Activated CD8-positive, alpha-beta memory T cell treated with anti-CD3 and anti-CD28 coated beads, Interleukin-2, amount 50 U/mL, for 24 hours (primary cell): ENCODE measurements around the gene UVSSA.
"Not testable (repeated sequence)": the region's sequence is repeated elsewhere in the genome, so short reads cannot be mapped to it uniquely, and the experiment has no call there.

Experiments used
- DNase-seq: peaks from one replicate; pipeline ENCODE4 v3.0.0-alpha.2; 2020; ENCODE audit errors: extremely low read depth

Gene UVSSA

GRCh38 chr4:1331591-1332353, 15.2 kb upstream of the UVSSA start:
- no peak for DNase-seq

DNA sequence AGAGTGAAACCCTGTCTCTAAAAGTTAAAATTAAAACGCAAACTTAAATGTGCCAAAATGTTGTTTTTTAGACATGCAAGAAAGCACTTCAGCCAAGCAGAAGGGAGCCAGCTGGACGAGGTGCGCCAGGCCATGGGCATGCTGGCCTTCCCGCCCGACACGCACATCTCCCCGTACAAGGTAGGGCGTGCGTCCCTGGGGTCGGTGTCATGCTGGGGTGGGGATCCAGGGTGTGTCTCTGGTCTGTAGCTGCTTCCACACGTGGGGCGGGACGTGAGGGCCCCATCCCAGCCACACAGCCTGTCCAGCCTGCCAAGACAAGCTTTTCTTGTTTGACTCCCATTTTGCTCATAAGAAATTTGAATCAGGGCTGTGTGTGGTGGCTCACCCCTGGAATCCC, 14.3 kb upstream of the UVSSA start:
- no peak for DNase-seq

DNA sequence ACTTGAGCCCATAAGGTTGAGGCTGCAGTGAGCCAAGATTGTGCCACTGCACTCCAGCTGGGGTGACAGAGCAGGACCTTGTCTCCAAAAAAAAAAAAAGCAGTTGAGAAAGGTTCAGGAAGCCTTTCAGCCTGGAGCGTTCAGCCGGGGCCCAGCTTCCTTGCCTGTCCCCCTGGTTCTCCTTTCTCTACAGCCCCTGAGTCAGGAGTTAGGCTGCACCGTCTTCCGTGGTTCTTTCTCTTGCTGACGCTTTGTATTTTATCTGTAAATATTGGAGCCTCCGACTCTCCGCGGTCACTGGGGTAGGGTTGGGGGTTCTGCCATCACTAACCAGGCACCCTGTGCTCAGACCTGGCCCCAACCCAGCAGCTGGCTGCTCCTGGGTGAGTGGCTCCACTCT, 13.8 kb upstream of the UVSSA start:
- no peak for DNase-seq

GRCh38 chr4:1333851-1334578, 13.0 kb upstream of the UVSSA start:
- DNase-seq = not testable (repeated sequence)

GRCh38 chr4:1334579-1334895, 12.5 kb upstream of the UVSSA start:
- DNase-seq = no peak

- not testable (repeated sequence) for DNase-seq
These were observed 11.7 kb upstream of the UVSSA start for GRCh38 chr4:1335193-1335883.

- no peak for DNase-seq
These were observed 10.9 kb upstream of the UVSSA start for GRCh38 chr4:1336088-1336491.

- DNase-seq = peak; percentile 36
These were observed 9.6 kb upstream of the UVSSA start for GRCh38 chr4:1337376-1337831.

DNA sequence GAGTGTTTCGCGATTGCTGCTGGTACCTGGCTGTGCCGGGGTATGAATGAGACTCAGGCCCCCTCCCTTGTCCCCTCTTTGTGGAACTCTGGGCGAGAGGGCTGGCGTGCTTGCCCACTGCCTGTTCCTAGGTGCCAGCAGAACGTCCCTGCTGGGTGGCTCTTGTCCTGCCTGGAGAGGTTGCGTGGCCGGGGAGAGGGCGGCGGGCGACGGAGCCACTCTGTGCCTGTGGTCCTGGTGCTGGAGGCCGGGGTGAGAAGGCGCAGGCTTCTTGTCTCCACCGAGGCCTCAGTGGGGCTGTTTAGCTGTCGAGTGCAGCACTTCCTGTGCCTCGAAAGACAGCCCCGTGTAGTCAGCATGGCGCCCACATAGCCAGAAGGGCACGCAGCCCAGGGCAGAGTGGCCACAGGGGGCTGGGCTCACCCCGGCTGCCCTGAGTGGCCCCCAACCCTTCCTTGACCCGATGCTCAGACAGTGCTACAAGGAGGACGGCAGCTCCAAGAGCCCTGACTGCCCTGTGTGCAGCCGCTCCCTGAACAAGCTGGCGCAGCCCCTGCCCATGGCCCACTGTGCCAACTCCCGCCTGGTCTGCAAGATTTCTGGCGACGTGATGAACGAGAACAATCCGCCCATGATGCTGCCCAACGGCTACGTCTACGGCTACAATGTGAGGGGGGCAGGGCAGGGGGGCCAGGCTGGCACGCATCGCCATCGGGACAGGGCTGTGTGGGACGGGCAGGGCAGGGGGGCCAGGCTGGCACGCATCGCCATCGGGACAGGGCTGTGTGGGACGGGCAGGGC, 8.9 kb upstream of the UVSSA start:
- no peak for DNase-seq

DNA sequence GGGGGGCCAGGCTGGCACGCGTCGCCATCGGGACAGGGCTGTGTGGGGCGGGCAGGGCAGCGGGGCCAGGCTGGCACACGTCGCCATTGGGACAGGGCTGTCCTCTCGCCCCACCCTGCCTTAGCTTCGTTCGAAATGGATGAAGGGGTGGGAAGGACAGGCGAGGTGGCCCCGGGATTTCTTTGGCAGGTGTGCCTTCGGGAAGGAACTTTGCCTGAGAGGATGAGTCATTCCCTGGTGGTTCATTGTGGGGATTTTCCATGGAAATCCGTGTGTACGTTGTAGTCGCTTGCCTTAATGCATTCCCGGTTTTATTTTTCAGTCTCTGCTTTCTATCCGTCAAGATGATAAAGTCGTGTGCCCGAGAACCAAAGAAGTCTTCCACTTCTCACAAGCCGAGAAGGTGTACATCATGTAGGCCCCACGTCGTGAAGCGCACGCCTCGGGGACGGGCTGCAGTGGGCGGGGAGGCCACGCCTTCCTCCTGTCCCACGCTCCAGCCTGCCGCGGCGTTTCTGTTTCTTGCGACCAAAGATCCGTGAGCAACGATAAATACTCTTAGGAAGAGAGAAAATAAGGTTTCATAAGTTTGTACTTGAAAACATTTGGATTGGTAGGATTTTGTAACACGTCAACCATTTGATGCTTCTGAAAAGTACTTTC, 8.1 kb upstream of the UVSSA start:
- DNase-seq = no peak

GRCh38 chr4:1339489-1339888, 7.5 kb upstream of the UVSSA start:
- DNase-seq = no peak

GRCh38 chr4:1340181-1340747, 6.7 kb upstream of the UVSSA start:
- no peak for DNase-seq

- DNase-seq = no peak
These were observed 6.1 kb upstream of the UVSSA start for GRCh38 chr4:1340861-1341260.

GRCh38 chr4:1342003-1342402, 5.0 kb upstream of the UVSSA start:
- no peak for DNase-seq

- DNase-seq = no peak
These were observed 2.3 kb upstream of the UVSSA start for GRCh38 chr4:1344696-1345095.

DNA sequence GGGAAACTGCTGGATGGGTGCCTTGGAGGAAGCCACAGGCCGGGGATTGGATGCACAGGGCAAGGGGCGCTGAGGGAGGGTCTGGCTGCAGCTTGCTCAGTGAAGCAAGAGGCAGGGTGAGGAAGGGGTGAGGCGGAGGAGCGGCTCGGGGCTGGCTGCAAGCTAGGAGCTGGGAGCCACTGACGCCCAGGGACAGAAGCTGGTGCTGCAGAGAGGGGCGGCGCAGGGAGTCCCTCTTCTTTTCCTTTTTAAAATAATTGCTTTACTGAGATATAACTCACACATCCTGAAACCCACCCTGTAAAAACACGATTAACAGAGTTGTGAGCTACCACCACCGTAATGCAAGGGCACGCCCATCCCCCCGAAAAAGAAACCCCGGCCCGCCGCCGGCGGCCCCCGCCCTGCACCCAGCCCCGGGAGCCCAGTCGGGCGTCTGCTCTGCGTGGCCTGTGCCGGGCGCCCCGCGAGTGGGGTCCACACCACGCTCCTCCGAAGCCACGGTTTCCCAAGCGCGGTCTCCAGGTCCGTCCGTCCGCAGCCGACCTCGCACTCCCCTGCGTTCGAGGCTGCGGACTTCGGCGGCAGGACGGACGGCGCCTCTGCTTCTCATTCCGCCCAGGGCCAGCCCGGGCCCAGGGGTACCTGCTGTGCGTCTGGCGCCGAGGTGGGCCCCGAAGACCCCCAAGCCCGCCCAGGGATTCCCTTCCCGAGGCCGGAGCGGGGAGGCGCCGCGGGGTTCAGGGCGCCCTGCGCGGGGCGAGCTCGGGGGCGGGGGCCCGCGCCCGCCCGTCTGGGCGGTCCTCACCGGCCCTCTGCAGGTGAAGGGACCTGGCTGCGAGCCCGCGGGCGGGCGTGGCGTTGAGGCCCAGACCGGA, 866 bp upstream of the UVSSA start:
- peak; percentile 9 for DNase-seq

GRCh38 chr4:1347410-1347864, 429 bp downstream of the UVSSA start:
- DNase-seq = no peak

DNA sequence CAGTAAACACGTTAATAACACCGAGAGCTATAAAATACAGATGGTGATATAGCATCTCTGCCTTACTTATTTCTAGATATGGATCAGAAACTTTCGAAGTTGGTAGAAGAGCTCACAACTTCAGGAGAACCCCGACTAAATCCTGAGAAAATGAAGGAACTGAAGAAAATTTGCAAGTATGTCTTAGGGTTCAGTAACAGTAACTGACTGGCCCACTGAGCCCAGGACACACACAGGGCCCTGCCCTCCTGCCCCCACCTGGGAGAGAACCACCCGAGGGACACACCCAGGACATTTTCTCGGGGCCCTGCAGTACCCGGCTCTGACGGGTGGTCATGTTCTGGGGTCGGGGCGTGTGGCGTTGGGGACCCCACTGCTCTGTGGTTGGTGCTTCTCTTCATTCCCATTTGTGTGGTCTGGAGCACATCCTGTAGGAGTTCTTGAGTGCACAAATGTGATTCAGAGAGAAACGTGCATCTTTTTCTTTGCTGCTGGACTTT, 1.1 kb downstream of the UVSSA start:
- no peak for DNase-seq

GRCh38 chr4:1348746-1349145, 1.7 kb downstream of the UVSSA start:
- no peak for DNase-seq
